GM12878 (cell line): ENCODE measurements around the gene EFCAB8. TPM values are rescaled to one million over a fixed set of nuclear protein-coding genes. Genes with fewer than 3 reads are reported as not detected.

ENCODE experiments used
- ATAC-seq: fragments of 200-7000 bp; cut with Tn5 transposase; 3 replicates; pipeline ENCODE4 v1.9.1; 2020; ENCODE audit warnings: mild to moderate bottlenecking, moderate library complexity
- BruUV-seq: library from RNA; stranded (reverse); fragments of 400-500 nt; replicated peaks from 2 replicates; lab custom pipeline; 2021; lab: Mats Ljungman, UMichigan
- CTCF ChIA-PET: fragments of 300-600 bp; sonication (Branson Sonifier 250); formaldehyde crosslinking; extraction: SDS; loops from one replicate; lab custom pipeline; 2021; ENCODE audit warnings: inconsistent platforms; lab: Yijun Ruan, JAX
- POLR2A ChIA-PET: fragments of 350-600 bp; formaldehyde crosslinking; extraction: SDS; loops from one replicate; lab custom pipeline; 2021; ENCODE audit warnings: inconsistent platforms; lab: Charles Lee
- RAD21 ChIA-PET: fragments of 300-600 bp; sonication (Branson Sonifier 250); formaldehyde crosslinking; loops from one replicate; lab custom pipeline; 2023; ENCODE audit warnings: antibody characterized with exemption; ENCODE audit not compliant: unreplicated experiment; lab: Charles Lee
- SMC1A ChIA-PET: fragments of 300-600 bp; sonication (Branson Sonifier 250); formaldehyde crosslinking; loops from one replicate; lab custom pipeline; 2023; ENCODE audit not compliant: unreplicated experiment, uncharacterized antibody; lab: Charles Lee
- DNase-seq: peaks from one replicate; pipeline ENCODE4 v3.0.0-alpha.2; 2011; ENCODE audit warnings: low read depth, low spot score
- FAIRE-seq: peaks from 3 replicates; lab custom pipeline; 2011; peaks lifted over from hg19 to GRCh38; lab: Jason Lieb, UNC
- H2AFZ ChIP-seq: 2 replicates; pipeline ENCODE4 v1.6.0; 2011; ENCODE audit warnings: low read depth, low read length, control low read depth; ENCODE audit not compliant: control insufficient read depth
- H3K27ac ChIP-seq: 2 replicates; pipeline ENCODE4 v1.5.1; 2011; ENCODE audit warnings: control low read depth; ENCODE audit not compliant: control insufficient read depth, insufficient read depth
- H3K27me3 ChIP-seq, 2 experiments: replicated peaks in 1 of 2; 2 replicates each; pipeline versions ENCODE4 v1.6.0 to v1.6.1; 2011; ENCODE audit warnings: low read length in 1 of 2; ENCODE audit not compliant: control insufficient read depth in 2 of 2, insufficient read depth in 2 of 2
- H3K36me3 ChIP-seq, 2 experiments: 2 replicates each; pipeline ENCODE4 v1.5.1; 2011; ENCODE audit warnings: low read length in 1 of 2; ENCODE audit not compliant: control insufficient read depth in 2 of 2, insufficient read depth in 2 of 2
- H3K4me1 ChIP-seq: 2 replicates; pipeline ENCODE4 v1.6.1; 2011; ENCODE audit warnings: mild to moderate bottlenecking, low read length, moderate library complexity, mixed read lengths; ENCODE audit not compliant: control insufficient read depth, insufficient read depth
- H3K4me2 ChIP-seq: 2 replicates; pipeline ENCODE4 v1.6.0; 2011; ENCODE audit warnings: control low read depth; ENCODE audit not compliant: control insufficient read depth, insufficient read depth
- H3K4me3 ChIP-seq: fragments of 200-600 bp; sonication (generic); 2 replicates; pipeline ENCODE4 v1.5.1; 2016
- H3K79me2 ChIP-seq: 2 replicates; pipeline ENCODE4 v1.6.0; 2011; ENCODE audit warnings: low read length; ENCODE audit not compliant: control insufficient read depth, insufficient read depth
- H3K9ac ChIP-seq: 2 replicates; pipeline ENCODE4 v1.8.0; 2011; ENCODE audit warnings: low read length, control low read depth, mixed read lengths; ENCODE audit not compliant: control insufficient read depth, insufficient read depth
- H3K9me3 ChIP-seq: replicated peaks from 3 replicates; pipeline ENCODE4 v1.5.1; 2011; ENCODE audit warnings: mild to moderate bottlenecking, low read length; ENCODE audit not compliant: control insufficient read depth, insufficient read depth
- H4K20me1 ChIP-seq: 2 replicates; pipeline ENCODE4 v1.6.0; 2011; ENCODE audit not compliant: control insufficient read depth, insufficient read depth
- BRCA1 ChIP-seq: IDR thresholded peaks from 2 replicates; pipeline ENCODE4 v1.6.1; 2011; ENCODE audit warnings: low read depth, low read length, improper control_type of control experiment
- CEBPB ChIP-seq, 2 experiments: fragments of 150-350 bp in 1 of 2; IDR thresholded peaks; 2 replicates each; pipeline ENCODE4 v1.6.1; 2012 to 2014; ENCODE audit warnings: low read depth in 2 of 2, low read length in 2 of 2, borderline replicate concordance in 1 of 2, inconsistent platforms in 1 of 2
- EGR1 ChIP-seq, 2 experiments: IDR thresholded peaks; 1 replicate in 1 of 2; 2 replicates in 1 of 2; pipeline ENCODE4 v1.6.1; 2011 to 2012; ENCODE audit warnings: low read depth in 2 of 2, low read length in 2 of 2, borderline replicate concordance in 1 of 2, mild to moderate bottlenecking in 1 of 2, moderate library complexity in 1 of 2
- FOXM1 ChIP-seq: IDR thresholded peaks from 2 replicates; pipeline ENCODE4 v1.6.1; 2012; ENCODE audit warnings: low read depth, mild to moderate bottlenecking, inconsistent platforms, low read length, moderate library complexity
- HDGF ChIP-seq: fragments of 450-650 bp; IDR thresholded peaks from 2 replicates; pipeline ENCODE4 v1.6.1; 2016; ENCODE audit warnings: antibody characterized with exemption
- MEF2B ChIP-seq: fragments of 450-650 bp; IDR thresholded peaks from 2 replicates; pipeline ENCODE4 v1.6.1; 2018; ENCODE audit warnings: mild to moderate bottlenecking, moderate library complexity; ENCODE audit not compliant: partially characterized antibody, poor library complexity, severe bottlenecking
- RAD21 ChIP-seq: IDR thresholded peaks from 2 replicates; pipeline ENCODE4 v1.6.1; 2011; ENCODE audit warnings: mild to moderate bottlenecking, low read depth, low read length, moderate library complexity; ENCODE audit not compliant: insufficient read depth
- RAD51 ChIP-seq: fragments of 450-650 bp; IDR thresholded peaks from 2 replicates; pipeline ENCODE4 v1.6.1; 2016; ENCODE audit warnings: moderate library complexity, mild to moderate bottlenecking, inconsistent platforms
- RELA ChIP-seq: fragments of 450-650 bp; IDR thresholded peaks from 2 replicates; pipeline ENCODE4 v1.8.0; 2014; ENCODE audit warnings: borderline replicate concordance; ENCODE audit not compliant: partially characterized antibody
- SIN3A ChIP-seq: IDR thresholded peaks from 2 replicates; pipeline ENCODE4 v1.6.1; 2012; ENCODE audit warnings: low read depth, low read length, improper control_type of control experiment
- SRF ChIP-seq, 2 experiments: IDR thresholded peaks; 2 replicates each; pipeline ENCODE4 v1.6.1; 2011; ENCODE audit warnings: low read depth in 2 of 2, low read length in 2 of 2, mild to moderate bottlenecking in 1 of 2, moderate library complexity in 1 of 2
- TCF7 ChIP-seq: IDR thresholded peaks from 2 replicates; pipeline ENCODE4 v1.6.1; 2014; ENCODE audit warnings: antibody characterized with exemption, borderline replicate concordance
- WGBS: methylation state at CpG from one replicate; pipeline ENCODE4 v1.1.6; 2016; ENCODE audit warnings: low lambda C conversion rate; ENCODE audit not compliant: insufficient replicate concordance, insufficient coverage; ENCODE audit errors: missing lambda C conversion rate; 5-methylcytosine and 5-hydroxymethylcytosine counted together
- in situ Hi-C: fragments of 300-500 bp; cut with MboI; formaldehyde crosslinking; loops from 9 replicates; pipeline ENCODE4 v1.14.3; 2018; ENCODE audit warnings: mixed read lengths
- intact Hi-C: fragments of 100-400 bp; cut with micrococcal nuclease; formaldehyde crosslinking; loops from one replicate; pipeline ENCODE4 v1.14.2; 2022; ENCODE audit not compliant: unreplicated experiment
- polyA plus RNA-seq, 11 experiments: library from polyadenylated mRNA; depleted of rRNA in 4 of 11; unstranded in 6 of 11; stranded (reverse) in 5 of 11; fragments of >200 nt; fragmentation: Nextera tagmentation in 4 of 11; fragmentation: Illumina TruSeq in 1 of 11; extraction: Ambion mirVana in 4 of 11; extraction: Trizol in 1 of 11; gene quantifications; 1 replicate in 1 of 11; 2 replicates in 10 of 11; pipeline versions ENCODE4 v1.2.1 to v1.2.3, GENCODE V29; 2011 to 2016; ENCODE audit warnings: inconsistent platforms in 2 of 11, missing spikeins in 2 of 11, low read depth in 1 of 11
- total RNA-seq, 4 experiments: library from RNA; depleted of rRNA in 3 of 4; stranded (reverse); fragments of >200 nt in 3 of 4; fragmentation: Illumina TruSeq in 1 of 4; extraction: Trizol in 1 of 4; gene quantifications; 2 replicates each; pipeline versions ENCODE4 v1.2.1 to v1.2.3, GENCODE V29; 2013 to 2021
- TF ChIP-seq, protein P1 (sequence below): IDR thresholded peaks from 2 replicates; pipeline ENCODE4 v1.6.1; 2011; ENCODE audit warnings: low read depth, mild to moderate bottlenecking, low read length, moderate library complexity, borderline replicate concordance; ENCODE audit errors: extremely low read depth
- TF ChIP-seq, protein P2 (sequence below): fragments of 450-650 bp; IDR thresholded peaks from 2 replicates; pipeline ENCODE4 v1.6.1; 2017; ENCODE audit warnings: mild to moderate bottlenecking, low read depth, inconsistent platforms; ENCODE audit not compliant: poor library complexity, severe bottlenecking
- TF ChIP-seq, protein P3 (sequence below): fragments of 450-650 bp; formaldehyde crosslinking; IDR thresholded peaks from 2 replicates; pipeline ENCODE4 v1.4.0; 2020; ENCODE audit warnings: mild to moderate bottlenecking, moderate library complexity
- TF ChIP-seq, protein P4 (sequence below): IDR thresholded peaks from 2 replicates; pipeline ENCODE4 v1.6.1; 2012; ENCODE audit warnings: low read depth, low read length, improper control_type of control experiment

Gene EFCAB8
- total and polyA plus RNA-seq, 10 of the 15 experiments (the other 5 are each of a cell fraction or from before 2014, with no cell fraction given), result 0.04 to 0.18 (median 0.06) TPM; not detected in 4

DNA sequence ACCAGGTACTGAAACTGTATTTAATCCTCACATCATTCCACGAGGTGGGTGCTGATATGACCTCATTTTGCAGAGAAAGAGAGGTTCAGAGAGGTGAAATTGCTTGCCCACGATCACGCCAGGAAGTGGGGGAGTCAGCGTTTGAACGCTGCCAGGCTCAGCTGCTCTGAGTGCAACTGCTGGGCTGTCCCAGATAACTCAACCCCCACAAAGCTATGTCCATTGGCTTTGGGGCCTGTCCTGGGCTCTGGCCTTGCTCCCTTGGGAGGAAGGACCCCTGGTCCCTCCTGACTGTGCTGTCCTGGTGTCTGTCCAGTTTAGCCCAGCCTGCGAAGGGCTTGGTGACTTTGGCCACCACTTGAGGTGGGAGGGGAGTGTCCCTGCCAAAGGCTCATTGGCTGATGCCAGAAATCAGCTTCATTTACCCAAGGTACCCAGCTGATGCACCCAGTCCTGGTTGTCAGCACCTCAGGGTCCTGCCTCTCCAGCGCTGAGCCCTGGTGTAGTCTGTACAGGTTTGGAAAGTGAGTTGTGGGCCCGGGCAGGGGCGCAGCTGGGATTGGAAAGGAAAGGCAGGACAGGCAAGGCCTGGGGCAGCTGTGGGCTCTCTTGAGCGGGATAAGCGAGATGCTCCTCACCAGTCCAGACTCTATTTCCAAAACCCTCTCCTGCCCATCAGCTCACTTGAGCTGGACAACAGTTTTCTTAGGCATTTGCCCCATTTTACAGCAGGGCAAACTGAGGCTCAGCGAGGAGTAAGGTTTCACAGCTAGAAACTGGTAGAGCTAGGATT is 107.1 kb downstream of the EFCAB8 start:
- intact Hi-C loops (no loop called here), in situ Hi-C loops (no loop called here)
- H3K27me3 ChIP-seq, result no peaks in the 10 kb centered on the region
- H3K4me3 ChIP-seq, result no peak overlapping the region
- ChIA-PET SMC1A (interaction anchor here (0.7 to 1.9 kb wide), 4 partner anchors 21 to 175 kb away, joined by 3 to 8 read pairs (median 3); no protein-coding TSS in a partner anchor), POLR2A (no interaction called here), RAD21 (no interaction called here), CTCF (no interaction called here)
- H3K79me2 ChIP-seq, result no peaks in the 10 kb centered on the region
- H2AFZ ChIP-seq, result no peak overlapping the region
- FAIRE-seq (no peak), ATAC-seq (no peak), DNase-seq (no peak)
- H3K9me3 ChIP-seq, result no peaks in the 10 kb centered on the region
- no peak overlapping the region for H3K9ac ChIP-seq
- no peaks in the 10 kb centered on the region for H3K36me3 ChIP-seq
- H3K27ac ChIP-seq, result no peak overlapping the region
- 57% methylated on average over 11 of the region's 12 CpGs for WGBS
- no peak overlapping the region for H3K4me2 ChIP-seq
- H4K20me1 ChIP-seq, result no peaks in the 10 kb centered on the region
- peaks cover 16% of the 10 kb centered on the region for H3K4me1 ChIP-seq
- BruUV-seq, result no TSS peak
- TF ChIP-seq, protein P1, sequence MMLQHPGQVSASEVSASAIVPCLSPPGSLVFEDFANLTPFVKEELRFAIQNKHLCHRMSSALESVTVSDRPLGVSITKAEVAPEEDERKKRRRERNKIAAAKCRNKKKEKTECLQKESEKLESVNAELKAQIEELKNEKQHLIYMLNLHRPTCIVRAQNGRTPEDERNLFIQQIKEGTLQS, result no peak
- TF ChIP-seq, protein P2, sequence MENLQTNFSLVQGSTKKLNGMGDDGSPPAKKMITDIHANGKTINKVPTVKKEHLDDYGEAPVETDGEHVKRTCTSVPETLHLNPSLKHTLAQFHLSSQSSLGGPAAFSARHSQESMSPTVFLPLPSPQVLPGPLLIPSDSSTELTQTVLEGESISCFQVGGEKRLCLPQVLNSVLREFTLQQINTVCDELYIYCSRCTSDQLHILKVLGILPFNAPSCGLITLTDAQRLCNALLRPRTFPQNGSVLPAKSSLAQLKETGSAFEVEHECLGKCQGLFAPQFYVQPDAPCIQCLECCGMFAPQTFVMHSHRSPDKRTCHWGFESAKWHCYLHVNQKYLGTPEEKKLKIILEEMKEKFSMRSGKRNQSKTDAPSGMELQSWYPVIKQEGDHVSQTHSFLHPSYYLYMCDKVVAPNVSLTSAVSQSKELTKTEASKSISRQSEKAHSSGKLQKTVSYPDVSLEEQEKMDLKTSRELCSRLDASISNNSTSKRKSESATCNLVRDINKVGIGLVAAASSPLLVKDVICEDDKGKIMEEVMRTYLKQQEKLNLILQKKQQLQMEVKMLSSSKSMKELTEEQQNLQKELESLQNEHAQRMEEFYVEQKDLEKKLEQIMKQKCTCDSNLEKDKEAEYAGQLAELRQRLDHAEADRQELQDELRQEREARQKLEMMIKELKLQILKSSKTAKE, result no peak
- no peak for TF ChIP-seq FOXM1
- TF ChIP-seq TCF7, result no peak
- no peak for TF ChIP-seq RAD21
- TF ChIP-seq HDGF, result no peak
- TF ChIP-seq, protein P3, sequence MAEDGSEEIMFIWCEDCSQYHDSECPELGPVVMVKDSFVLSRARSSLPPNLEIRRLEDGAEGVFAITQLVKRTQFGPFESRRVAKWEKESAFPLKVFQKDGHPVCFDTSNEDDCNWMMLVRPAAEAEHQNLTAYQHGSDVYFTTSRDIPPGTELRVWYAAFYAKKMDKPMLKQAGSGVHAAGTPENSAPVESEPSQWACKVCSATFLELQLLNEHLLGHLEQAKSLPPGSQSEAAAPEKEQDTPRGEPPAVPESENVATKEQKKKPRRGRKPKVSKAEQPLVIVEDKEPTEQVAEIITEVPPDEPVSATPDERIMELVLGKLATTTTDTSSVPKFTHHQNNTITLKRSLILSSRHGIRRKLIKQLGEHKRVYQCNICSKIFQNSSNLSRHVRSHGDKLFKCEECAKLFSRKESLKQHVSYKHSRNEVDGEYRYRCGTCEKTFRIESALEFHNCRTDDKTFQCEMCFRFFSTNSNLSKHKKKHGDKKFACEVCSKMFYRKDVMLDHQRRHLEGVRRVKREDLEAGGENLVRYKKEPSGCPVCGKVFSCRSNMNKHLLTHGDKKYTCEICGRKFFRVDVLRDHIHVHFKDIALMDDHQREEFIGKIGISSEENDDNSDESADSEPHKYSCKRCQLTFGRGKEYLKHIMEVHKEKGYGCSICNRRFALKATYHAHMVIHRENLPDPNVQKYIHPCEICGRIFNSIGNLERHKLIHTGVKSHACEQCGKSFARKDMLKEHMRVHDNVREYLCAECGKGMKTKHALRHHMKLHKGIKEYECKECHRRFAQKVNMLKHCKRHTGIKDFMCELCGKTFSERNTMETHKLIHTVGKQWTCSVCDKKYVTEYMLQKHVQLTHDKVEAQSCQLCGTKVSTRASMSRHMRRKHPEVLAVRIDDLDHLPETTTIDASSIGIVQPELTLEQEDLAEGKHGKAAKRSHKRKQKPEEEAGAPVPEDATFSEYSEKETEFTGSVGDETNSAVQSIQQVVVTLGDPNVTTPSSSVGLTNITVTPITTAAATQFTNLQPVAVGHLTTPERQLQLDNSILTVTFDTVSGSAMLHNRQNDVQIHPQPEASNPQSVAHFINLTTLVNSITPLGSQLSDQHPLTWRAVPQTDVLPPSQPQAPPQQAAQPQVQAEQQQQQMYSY, result no peak
- TF ChIP-seq MEF2B, result no peak
- TF ChIP-seq RELA, result no peak
- no peak for TF ChIP-seq SRF (IDR thresholded peaks at IDR 0.05; ENCODE audit: low read depth in 2 of 2, low read length in 2 of 2)
- TF ChIP-seq EGR1 (IDR thresholded peaks at IDR 0.05; ENCODE audit: borderline replicate concordance in 1 of 2, low read depth in 2 of 2, low read length in 2 of 2), result no peak
- TF ChIP-seq, protein P4, sequence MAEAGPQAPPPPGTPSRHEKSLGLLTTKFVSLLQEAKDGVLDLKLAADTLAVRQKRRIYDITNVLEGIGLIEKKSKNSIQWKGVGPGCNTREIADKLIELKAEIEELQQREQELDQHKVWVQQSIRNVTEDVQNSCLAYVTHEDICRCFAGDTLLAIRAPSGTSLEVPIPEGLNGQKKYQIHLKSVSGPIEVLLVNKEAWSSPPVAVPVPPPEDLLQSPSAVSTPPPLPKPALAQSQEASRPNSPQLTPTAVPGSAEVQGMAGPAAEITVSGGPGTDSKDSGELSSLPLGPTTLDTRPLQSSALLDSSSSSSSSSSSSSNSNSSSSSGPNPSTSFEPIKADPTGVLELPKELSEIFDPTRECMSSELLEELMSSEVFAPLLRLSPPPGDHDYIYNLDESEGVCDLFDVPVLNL, result no peak
- no peak for TF ChIP-seq SIN3A
- no peak for TF ChIP-seq RAD51
- TF ChIP-seq BRCA1, result no peak
- no peak for TF ChIP-seq CEBPB (IDR thresholded peaks at IDR 0.05; ENCODE audit: borderline replicate concordance in 1 of 2, low read depth in 2 of 2, low read length in 2 of 2)
